H1 (cell line): ENCODE measurements around the gene TNFAIP2.

Experiments used
- HDAC6 ChIP-seq: IDR thresholded peaks from one replicate; pipeline ENCODE4 v1.7.1; 2012; ENCODE audit warnings: low read depth, mild to moderate bottlenecking, inconsistent platforms, low read length, moderate library complexity
- TF ChIP-seq, protein P1 (sequence below), 3 experiments: IDR thresholded peaks; 1 replicate in 2 of 3; 2 replicates in 1 of 3; pipeline versions ENCODE4 v1.5.1 to v1.6.1; 2011; ENCODE audit warnings: low read length in 3 of 3, mild to moderate bottlenecking in 3 of 3, inconsistent platforms in 2 of 3, low read depth in 1 of 3, moderate library complexity in 1 of 3; ENCODE audit not compliant: insufficient read depth in 1 of 3; ENCODE audit errors: control extremely low read depth in 1 of 3

DNA sequence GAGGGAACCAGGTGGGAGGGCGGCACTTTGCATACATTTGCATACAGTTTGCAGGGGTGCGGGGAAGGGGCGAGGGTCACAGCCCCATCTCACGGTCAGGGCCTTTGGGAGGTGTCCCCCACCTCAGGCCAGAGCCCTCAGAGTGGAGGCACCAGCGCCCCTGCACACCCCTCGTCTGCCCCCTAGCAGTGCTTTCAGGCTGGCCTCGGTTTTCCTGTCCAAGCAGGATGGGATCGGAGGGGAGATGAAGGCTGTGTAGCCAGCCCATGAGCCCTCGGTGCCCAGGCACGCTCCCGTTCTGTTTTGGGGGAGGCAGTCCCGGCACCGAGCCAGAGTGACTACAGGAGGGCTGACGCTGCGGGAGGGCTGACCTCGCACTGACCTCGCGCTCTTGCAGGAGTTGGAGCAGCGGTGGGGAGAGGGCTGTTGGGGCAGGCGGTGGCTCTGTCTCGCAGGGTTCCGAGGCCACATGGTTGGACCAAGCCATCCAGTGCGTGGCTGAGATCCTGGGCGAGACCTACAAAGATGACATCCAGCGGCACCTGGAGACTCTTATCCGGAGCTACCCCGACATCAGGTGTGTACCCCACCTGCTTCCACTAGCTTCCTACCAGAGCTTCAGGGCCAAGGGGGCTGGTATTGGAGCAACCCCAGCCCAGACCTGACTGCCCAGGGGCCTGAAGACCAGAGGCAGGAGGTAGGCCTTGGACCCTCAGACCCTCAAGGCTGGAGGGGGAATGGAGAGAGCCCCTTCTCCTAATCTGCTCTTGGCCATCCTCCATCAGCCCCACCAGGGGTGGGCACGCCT, 15.1 kb upstream of the TNFAIP2 start:
- TF ChIP-seq, protein P1, sequence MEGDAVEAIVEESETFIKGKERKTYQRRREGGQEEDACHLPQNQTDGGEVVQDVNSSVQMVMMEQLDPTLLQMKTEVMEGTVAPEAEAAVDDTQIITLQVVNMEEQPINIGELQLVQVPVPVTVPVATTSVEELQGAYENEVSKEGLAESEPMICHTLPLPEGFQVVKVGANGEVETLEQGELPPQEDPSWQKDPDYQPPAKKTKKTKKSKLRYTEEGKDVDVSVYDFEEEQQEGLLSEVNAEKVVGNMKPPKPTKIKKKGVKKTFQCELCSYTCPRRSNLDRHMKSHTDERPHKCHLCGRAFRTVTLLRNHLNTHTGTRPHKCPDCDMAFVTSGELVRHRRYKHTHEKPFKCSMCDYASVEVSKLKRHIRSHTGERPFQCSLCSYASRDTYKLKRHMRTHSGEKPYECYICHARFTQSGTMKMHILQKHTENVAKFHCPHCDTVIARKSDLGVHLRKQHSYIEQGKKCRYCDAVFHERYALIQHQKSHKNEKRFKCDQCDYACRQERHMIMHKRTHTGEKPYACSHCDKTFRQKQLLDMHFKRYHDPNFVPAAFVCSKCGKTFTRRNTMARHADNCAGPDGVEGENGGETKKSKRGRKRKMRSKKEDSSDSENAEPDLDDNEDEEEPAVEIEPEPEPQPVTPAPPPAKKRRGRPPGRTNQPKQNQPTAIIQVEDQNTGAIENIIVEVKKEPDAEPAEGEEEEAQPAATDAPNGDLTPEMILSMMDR (IDR thresholded peaks at IDR 0.05; ENCODE audit: control extremely low read depth in 1 of 3, insufficient read depth in 1 of 3, low read depth in 1 of 3, low read length in 3 of 3): no peak
- TF ChIP-seq HDAC6: no peak
